ENCODE results near the gene HPSE. TPM values are rescaled to one million over a fixed set of nuclear protein-coding genes. Genes with fewer than 3 reads are reported as not detected.

HPSE gene
- total RNA-seq, result 1.8 TPM
- long read RNA-seq, full-length matches to known transcripts, result 1 of 1 reads
- long read RNA-seq, partial matches to known transcripts, result 0 of 1 reads
- long read RNA-seq, other reads (novel, unspliced or antisense), result 0 of 1 reads

GRCh38 chr4:83334425-83335241 is at the start of gene HPSE:
TSS of gene HPSE (minus strand) at chr4:83334848. CDS start at chr4:83334782, 66 bp downstream.
- ATAC-seq (peak; percentile 93), DNase-seq (ENCODE audit: missing footprints) (peak; percentile 93)
- intact Hi-C loops (cut with DNase I), result no loop called here

GRCh38 chr4:83382850-83383249 is 48.2 kb upstream of the HPSE start:
- intact Hi-C loops (cut with DNase I), result no loop called here
- DNase-seq (ENCODE audit: missing footprints) (no peak), ATAC-seq (no peak)

GRCh38 chr4:83381173-83381572 is 46.5 kb upstream of the HPSE start:
- no peak for ATAC-seq
- DNase-seq (ENCODE audit: missing footprints), result no peak
- intact Hi-C loops (cut with DNase I), result no loop called here

GRCh38 chr4:83378419-83378818 is 43.8 kb upstream of the HPSE start:
- intact Hi-C loops (cut with DNase I), result no loop called here
- ATAC-seq (no peak), DNase-seq (ENCODE audit: missing footprints) (no peak)

GRCh38 chr4:83372931-83373330 is 38.3 kb upstream of the HPSE start:
- no peak for ATAC-seq
- DNase-seq (ENCODE audit: missing footprints), result no peak
- intact Hi-C loops (cut with DNase I), result no loop called here

- DNase-seq (ENCODE audit: missing footprints) (no peak), ATAC-seq (no peak)
- intact Hi-C loops (cut with DNase I), result no loop called here
These were observed 37.3 kb upstream of the HPSE start for GRCh38 chr4:83371936-83372335.

- DNase-seq (ENCODE audit: missing footprints) (no peak), ATAC-seq (no peak)
- intact Hi-C loops (cut with DNase I), result no loop called here
These were observed 36.6 kb upstream of the HPSE start for GRCh38 chr4:83371235-83371634.

GRCh38 chr4:83370640-83370906 is 35.9 kb upstream of the HPSE start:
- intact Hi-C loops (cut with DNase I), result no loop called here
- no peak for ATAC-seq

GRCh38 chr4:83369831-83370639 is 35.4 kb upstream of the HPSE start:
- DNase-seq (ENCODE audit: missing footprints), result no peak
- intact Hi-C loops (cut with DNase I), result no loop called here
- ATAC-seq, result peak; percentile 46

More at GRCh38 chr4:83370640-83370906, 35.9 kb upstream of the HPSE start:
- DNase-seq (ENCODE audit: missing footprints), result no peak

GRCh38 chr4:83364312-83364711 is 29.7 kb upstream of the HPSE start:
- DNase-seq (ENCODE audit: missing footprints) (no peak), ATAC-seq (no peak)
- intact Hi-C loops (cut with DNase I), result no loop called here

- DNase-seq (ENCODE audit: missing footprints) (no peak), ATAC-seq (no peak)
- intact Hi-C loops (cut with DNase I), result no loop called here
These were observed 28.1 kb upstream of the HPSE start for GRCh38 chr4:83362492-83363329.

- DNase-seq (ENCODE audit: missing footprints) (no peak), ATAC-seq (no peak)
- intact Hi-C loops (cut with DNase I), result no loop called here
These were observed 26.9 kb upstream of the HPSE start for GRCh38 chr4:83361416-83362103.

GRCh38 chr4:83360018-83360417 is 25.4 kb upstream of the HPSE start:
- ATAC-seq (no peak), DNase-seq (ENCODE audit: missing footprints) (no peak)
- intact Hi-C loops (cut with DNase I), result no loop called here

GRCh38 chr4:83358410-83358809 is 23.8 kb upstream of the HPSE start:
- DNase-seq (ENCODE audit: missing footprints) (no peak), ATAC-seq (no peak)
- intact Hi-C loops (cut with DNase I), result no loop called here

GRCh38 chr4:83356899-83357661 is 22.4 kb upstream of the HPSE start:
- ATAC-seq (peak; percentile 72), DNase-seq (ENCODE audit: missing footprints) (no peak)
- intact Hi-C loops (cut with DNase I), result no loop called here

GRCh38 chr4:83353516-83353915 is 18.9 kb upstream of the HPSE start:
- ATAC-seq (no peak), DNase-seq (ENCODE audit: missing footprints) (no peak)
- intact Hi-C loops (cut with DNase I), result no loop called here

GRCh38 chr4:83348074-83348473 is 13.4 kb upstream of the HPSE start:
- ATAC-seq, result no peak
- intact Hi-C loops (cut with DNase I), result no loop called here
- DNase-seq (ENCODE audit: missing footprints), result no peak

- DNase-seq (ENCODE audit: missing footprints), result no peak
- intact Hi-C loops (cut with DNase I), result no loop called here
- ATAC-seq, result no peak
These were observed 7.8 kb upstream of the HPSE start for GRCh38 chr4:83342476-83342875.
